Measurements from ENCODE around the gene PNMT. TPM values are rescaled to one million over a fixed set of nuclear protein-coding genes. Genes with fewer than 3 reads are reported as not detected.

Gene PNMT
- total RNA-seq, 1 experiment from 2014 or later, result 2.4 TPM

Other genes with a start within 250 kb of the PNMT start
- 41.4 TPM for gene MED1, start 217.2 kb upstream of the PNMT start, total RNA-seq (2021; ENCODE audit: unreplicated experiment)
- 57.8 TPM for gene CDK12, start 207.0 kb upstream of the PNMT start, total RNA-seq (2021; ENCODE audit: unreplicated experiment)
- gene NEUROD2, start 60.5 kb upstream of the PNMT start, total RNA-seq (2021; ENCODE audit: unreplicated experiment), result not detected
- gene PPP1R1B, start 41.5 kb upstream of the PNMT start, total RNA-seq (2021; ENCODE audit: unreplicated experiment), result 45.7 TPM
- 44.8 TPM for gene STARD3, start 31.3 kb upstream of the PNMT start, total RNA-seq (2021; ENCODE audit: unreplicated experiment)
- 1.6 TPM for gene TCAP, start 3.1 kb upstream of the PNMT start, total RNA-seq (2021; ENCODE audit: unreplicated experiment)
- 21.8 TPM for gene PGAP3, start 19.6 kb downstream of the PNMT start, total RNA-seq (2021; ENCODE audit: unreplicated experiment)
- gene ERBB2, start 31.6 kb downstream of the PNMT start, total RNA-seq (2021; ENCODE audit: unreplicated experiment), result 68.6 TPM
- gene MIEN1, start 62.1 kb downstream of the PNMT start, total RNA-seq (2021; ENCODE audit: unreplicated experiment), result 103 TPM
- 2.8 TPM for gene GRB7, start 69.5 kb downstream of the PNMT start, total RNA-seq (2021; ENCODE audit: unreplicated experiment)
- 0.59 TPM for gene IKZF3, start 195.9 kb downstream of the PNMT start, total RNA-seq (2021; ENCODE audit: unreplicated experiment)
- gene ZPBP2, start 199.7 kb downstream of the PNMT start, total RNA-seq (2021; ENCODE audit: unreplicated experiment), result not detected